HG03139 (cell line): ENCODE results near the gene BEAN1.

Experiments
- ATAC-seq: cut with Tn5 transposase; IDR thresholded peaks from one replicate; pipeline ENCODE4 v1.9.1; 2021; ENCODE audit not compliant: unreplicated experiment

The BEAN1 gene

GRCh38 chr16:66519482-66520373 is 92.6 kb downstream of the BEAN1 start:
- no peak for ATAC-seq

GRCh38 chr16:66520406-66521170 is 93.5 kb downstream of the BEAN1 start:
- ATAC-seq: no peak

- ATAC-seq: no peak
These were observed 94.2 kb downstream of the BEAN1 start for GRCh38 chr16:66521252-66521713.

- peak; percentile 55 for ATAC-seq
These were observed 95.1 kb downstream of the BEAN1 start for GRCh38 chr16:66521951-66522771.

- no peak for ATAC-seq
These were observed 95.9 kb downstream of the BEAN1 start for GRCh38 chr16:66522816-66523590.

GRCh38 chr16:66523861-66524354 is 96.8 kb downstream of the BEAN1 start:
- ATAC-seq: peak; percentile 38

GRCh38 chr16:66524601-66525164 is 97.6 kb downstream of the BEAN1 start:
- peak; percentile 49 for ATAC-seq

GRCh38 chr16:66525396-66526180 is 98.5 kb downstream of the BEAN1 start:
- no peak for ATAC-seq

GRCh38 chr16:66528294-66528693 is 101.2 kb downstream of the BEAN1 start:
- no peak for ATAC-seq

- ATAC-seq: no peak
These were observed 102.4 kb downstream of the BEAN1 start for GRCh38 chr16:66529475-66529874.
